H1 (cell line): ENCODE data around the gene LTBP1. TPM values are rescaled to one million over a fixed set of nuclear protein-coding genes. Genes with fewer than 3 reads are reported as not detected.

ENCODE experiments used
- CTCF ChIA-PET: fragments of 300-600 bp; sonication (Branson Sonifier 250); formaldehyde crosslinking; loops from one replicate; lab custom pipeline; 2021; ENCODE audit not compliant: partially characterized antibody; lab: Charles Lee
- POLR2A ChIA-PET: fragments of 300-600 bp; sonication (Branson Sonifier 250); formaldehyde crosslinking; loops from one replicate; lab custom pipeline; 2021; ENCODE audit warnings: inconsistent platforms; ENCODE audit not compliant: partially characterized antibody; lab: Charles Lee
- DNase-seq, 2 experiments: peaks; one replicate each; pipeline versions ENCODE4 v3.0.0 to v3.0.0-alpha.2; 2010 to 2022; ENCODE audit warnings: low spot score in 2 of 2, low read depth in 1 of 2, mixed read lengths in 1 of 2
- FAIRE-seq: peaks from 2 replicates; lab custom pipeline; 2011; peaks lifted over from hg19 to GRCh38; lab: Jason Lieb, UNC
- H2AFZ ChIP-seq: 2 replicates; pipeline ENCODE4 v1.8.1; 2012; ENCODE audit warnings: low read length, inconsistent platforms
- H2AK5ac ChIP-seq: 2 replicates; pipeline ENCODE4 v1.6.1; 2013; ENCODE audit warnings: low read depth, low read length
- H2BK120ac ChIP-seq: replicated peaks from 2 replicates; pipeline ENCODE3; 2013; ENCODE audit warnings: low read depth, low read length, inconsistent platforms
- H2BK12ac ChIP-seq: 2 replicates; pipeline ENCODE4 v1.6.1; 2013; ENCODE audit warnings: low read depth, low read length
- H2BK15ac ChIP-seq: 2 replicates; pipeline ENCODE4 v1.6.1; 2013; ENCODE audit warnings: low read length
- H2BK20ac ChIP-seq: 2 replicates; pipeline ENCODE4 v1.6.1; 2013; ENCODE audit warnings: low read length
- H2BK5ac ChIP-seq: 2 replicates; pipeline ENCODE4 v1.6.1; 2013; ENCODE audit warnings: low read depth, low read length
- H3K14ac ChIP-seq: 2 replicates; pipeline ENCODE4 v1.6.1; 2013; ENCODE audit warnings: inconsistent platforms; ENCODE audit not compliant: insufficient read length
- H3K18ac ChIP-seq: 2 replicates; pipeline ENCODE4 v1.6.1; 2013; ENCODE audit warnings: low read length; ENCODE audit errors: extremely low read depth
- H3K23ac ChIP-seq: 2 replicates; pipeline ENCODE4 v1.6.1; 2013; ENCODE audit warnings: inconsistent platforms; ENCODE audit not compliant: insufficient read length
- H3K23me2 ChIP-seq: 2 replicates; pipeline ENCODE4 v1.6.1; 2013; ENCODE audit warnings: low read depth, low read length
- H3K27ac ChIP-seq: 2 replicates; pipeline ENCODE4 v1.6.1; 2011; ENCODE audit warnings: low read depth, low read length, inconsistent platforms
- H3K27me3 ChIP-seq, 4 experiments: replicated peaks in 1 of 4; 1 replicate in 1 of 4; 2 replicates in 3 of 4; pipeline versions ENCODE4 v1.6.1 to v1.8.1; 2011 to 2013; ENCODE audit warnings: low read length in 3 of 4, mild to moderate bottlenecking in 3 of 4, inconsistent platforms in 2 of 4, mixed read lengths in 2 of 4, moderate library complexity in 1 of 4; ENCODE audit not compliant: control insufficient read depth in 3 of 4, insufficient read depth in 3 of 4; ENCODE audit errors: extremely low read depth in 1 of 4
- H3K36me3 ChIP-seq, 4 experiments: 2 replicates each; pipeline versions ENCODE4 v1.6.1 to v1.8.1; 2011 to 2013; ENCODE audit warnings: mild to moderate bottlenecking in 4 of 4, low read length in 3 of 4, moderate library complexity in 2 of 4, control low read depth in 1 of 4, inconsistent platforms in 1 of 4; ENCODE audit not compliant: insufficient read depth in 4 of 4, control insufficient read depth in 2 of 4
- H3K4ac ChIP-seq: replicated peaks from 2 replicates; pipeline ENCODE3; 2013; ENCODE audit warnings: low read length, low read depth, mixed read lengths, inconsistent platforms; ENCODE audit not compliant: insufficient read length
- H3K4me1 ChIP-seq, 4 experiments: replicated peaks in 1 of 4; 1 replicate in 1 of 4; 2 replicates in 3 of 4; pipeline versions ENCODE4 v1.6.1 to v1.8.1; 2011 to 2013; ENCODE audit warnings: low read length in 3 of 4, inconsistent platforms in 2 of 4, mixed read lengths in 1 of 4; ENCODE audit not compliant: insufficient read depth in 4 of 4, control insufficient read depth in 3 of 4
- H3K4me2 ChIP-seq, 2 experiments: 2 replicates each; pipeline versions ENCODE4 v1.6.1 to v1.8.1; 2011 to 2013; ENCODE audit warnings: low read depth in 2 of 2, low read length in 2 of 2, control low read depth in 1 of 2, inconsistent platforms in 1 of 2, mild to moderate bottlenecking in 1 of 2; ENCODE audit not compliant: insufficient read depth in 1 of 2
- H3K4me3 ChIP-seq, 4 experiments: fragments of 200-600, 300-600 bp in 1 of 4; sonication (generic), shearing (Covaris generic), sonication (Bioruptor Twin) in 1 of 4; 2 replicates each; pipeline versions ENCODE4 v1.5.1 to v1.8.1; 2011 to 2016; ENCODE audit warnings: low read length in 4 of 4, low read depth in 3 of 4, control low read depth in 2 of 4, inconsistent platforms in 2 of 4, mild to moderate bottlenecking in 2 of 4, mixed read lengths in 1 of 4, moderate library complexity in 1 of 4; ENCODE audit not compliant: insufficient read depth in 2 of 4; ENCODE audit errors: extremely low read depth in 1 of 4
- H3K56ac ChIP-seq: replicated peaks from 2 replicates; pipeline ENCODE3; 2013; ENCODE audit warnings: low read depth, mild to moderate bottlenecking, mixed read lengths, low read length, inconsistent platforms; ENCODE audit not compliant: insufficient read length
- H3K79me1 ChIP-seq: 2 replicates; pipeline ENCODE4 v1.6.1; 2013; ENCODE audit warnings: low read depth, low read length, control low read depth
- H3K79me2 ChIP-seq, 2 experiments: 2 replicates each; pipeline versions ENCODE4 v1.6.1 to v1.8.1; 2012 to 2013; ENCODE audit warnings: low read length in 2 of 2, mild to moderate bottlenecking in 2 of 2, inconsistent platforms in 1 of 2; ENCODE audit not compliant: insufficient read depth in 2 of 2, control insufficient read depth in 1 of 2
- H3K9ac ChIP-seq, 4 experiments: replicated peaks in 1 of 4; 1 replicate in 1 of 4; 2 replicates in 3 of 4; pipeline versions ENCODE4 v1.6.1 to v1.8.1; 2011 to 2013; ENCODE audit warnings: low read depth in 3 of 4, low read length in 3 of 4, control low read depth in 2 of 4, mild to moderate bottlenecking in 2 of 4, moderate library complexity in 2 of 4, inconsistent platforms in 1 of 4; ENCODE audit errors: extremely low read depth in 1 of 4
- H3K9me3 ChIP-seq, 2 experiments: 2 replicates each; pipeline versions ENCODE4 v1.6.1 to v1.8.1; 2012 to 2013; ENCODE audit warnings: mild to moderate bottlenecking in 2 of 2, moderate library complexity in 2 of 2, control low read depth in 1 of 2, inconsistent platforms in 1 of 2, low read depth in 1 of 2, low read length in 1 of 2, mixed read lengths in 1 of 2; ENCODE audit not compliant: insufficient read depth in 2 of 2
- H4K20me1 ChIP-seq, 2 experiments: replicated peaks in 1 of 2; 2 replicates each; pipeline versions ENCODE3 to v1.8.1; 2011 to 2013; ENCODE audit warnings: inconsistent platforms in 2 of 2, low read length in 2 of 2, mild to moderate bottlenecking in 1 of 2; ENCODE audit not compliant: insufficient read depth in 2 of 2, control insufficient read depth in 1 of 2
- H4K5ac ChIP-seq: 2 replicates; pipeline ENCODE4 v1.6.1; 2013; ENCODE audit warnings: low read length, low read depth, mixed read lengths, inconsistent platforms; ENCODE audit not compliant: insufficient read length
- H4K8ac ChIP-seq: 2 replicates; pipeline ENCODE4 v1.8.0; 2013; ENCODE audit warnings: mild to moderate bottlenecking, moderate library complexity, low read length, inconsistent platforms; ENCODE audit not compliant: insufficient read depth; ENCODE audit errors: extremely low read depth
- H4K91ac ChIP-seq: replicated peaks from 2 replicates; pipeline ENCODE3; 2013; ENCODE audit warnings: low read length, mixed read lengths, inconsistent platforms; ENCODE audit not compliant: insufficient read length
- CBX8 ChIP-seq: fragments of 300-800, 300-1000 bp; sonication (generic); IDR thresholded peaks from 2 replicates; pipeline ENCODE4 v1.7.1; 2016; ENCODE audit warnings: low read depth, low read length, borderline replicate concordance
- CHD2 ChIP-seq: IDR thresholded peaks from 2 replicates; pipeline ENCODE4 v1.6.1; 2012; ENCODE audit warnings: low read length, improper control_type of control experiment
- EP300 ChIP-seq, 2 experiments: IDR thresholded peaks; 1 replicate in 1 of 2; 2 replicates in 1 of 2; pipeline ENCODE4 v1.6.1; 2011 to 2012; ENCODE audit warnings: low read depth in 2 of 2, low read length in 2 of 2, mild to moderate bottlenecking in 2 of 2, borderline replicate concordance in 1 of 2, inconsistent platforms in 1 of 2, moderate library complexity in 1 of 2
- FOSL1 ChIP-seq: IDR thresholded peaks from 2 replicates; pipeline ENCODE4 v1.6.1; 2011; ENCODE audit warnings: mild to moderate bottlenecking, low read depth, low read length, moderate library complexity; ENCODE audit not compliant: insufficient read depth
- GABPA ChIP-seq: IDR thresholded peaks from 2 replicates; pipeline ENCODE4 v1.6.1; 2011; ENCODE audit warnings: mild to moderate bottlenecking, low read length, moderate library complexity, borderline replicate concordance; ENCODE audit not compliant: insufficient read depth
- KDM5A ChIP-seq: fragments of 200-600 bp; IDR thresholded peaks from 2 replicates; pipeline ENCODE4 v1.7.1; 2012; ENCODE audit warnings: mild to moderate bottlenecking, low read length, inconsistent platforms, mixed read lengths
- MAX ChIP-seq: IDR thresholded peaks from 2 replicates; pipeline ENCODE4 v1.6.1; 2012; ENCODE audit warnings: inconsistent platforms
- NRF1 ChIP-seq: IDR thresholded peaks from 2 replicates; pipeline ENCODE4 v1.6.1; 2011; ENCODE audit warnings: mild to moderate bottlenecking, low read depth, low read length, improper control_type of control experiment
- SIN3A ChIP-seq, 2 experiments: IDR thresholded peaks in 1 of 2; conservative IDR thresholded peaks in 1 of 2; 2 replicates each; pipeline ENCODE4 v1.6.1; 2011 to 2012; ENCODE audit warnings: low read length in 2 of 2, improper control_type of control experiment in 1 of 2, low read depth in 1 of 2, mild to moderate bottlenecking in 1 of 2
- SUZ12 ChIP-seq: fragments of 200-600 bp; sonication (generic); IDR thresholded peaks from 2 replicates; pipeline ENCODE4 v1.6.1; 2012; ENCODE audit warnings: mild to moderate bottlenecking, inconsistent platforms, low read length, moderate library complexity, mixed read lengths
- TAF7 ChIP-seq: optimal IDR thresholded peaks from 2 replicates; pipeline ENCODE3; 2011; ENCODE audit warnings: low read depth, mild to moderate bottlenecking, inconsistent platforms, low read length, moderate library complexity, borderline replicate concordance
- USF2 ChIP-seq: IDR thresholded peaks from 2 replicates; pipeline ENCODE4 v1.6.1; 2011; ENCODE audit warnings: low read length, improper control_type of control experiment
- WGBS, 2 experiments: shearing (Covaris generic) in 1 of 2; methylation state at CpG; one replicate each; pipeline versions ENCODE4 v1.1.6 to v1.1.7; 2013 to 2015; ENCODE audit warnings: low lambda C conversion rate in 2 of 2, mixed read lengths in 2 of 2, inconsistent platforms in 1 of 2, low coverage in 1 of 2, missing lambda C conversion rate in 1 of 2; ENCODE audit not compliant: insufficient replicate concordance in 2 of 2, insufficient coverage in 1 of 2, insufficient read length in 1 of 2; ENCODE audit errors: extremely low coverage in 1 of 2, missing lambda C conversion rate in 1 of 2; 5-methylcytosine and 5-hydroxymethylcytosine counted together
- polyA plus RNA-seq, 7 experiments: library from polyadenylated mRNA; depleted of rRNA in 3 of 7; stranded (reverse) in 5 of 7; unstranded in 2 of 7; fragments of >200 nt in 5 of 7; fragments of 200-250 nt in 2 of 7; gene quantifications; 1 replicate in 5 of 7; 2 replicates in 1 of 7; 4 replicates in 1 of 7; pipeline versions ENCODE4 v1.2.1 to v1.2.3, GENCODE V29; 2011 to 2013; ENCODE audit warnings: missing spikeins in 2 of 7, mixed read lengths in 2 of 7
- total RNA-seq: library from RNA; stranded (reverse); fragmentation: NEBNext Ultra II Directional; extraction: Animal tissue kit (Norgen Biotek cat#: 25700); gene quantifications from 2 replicates; pipeline ENCODE4 v1.2.1, GENCODE V29; 2021

LTBP1 gene
- total and polyA plus RNA-seq, 2 of the 8 experiments (the other 6 are each of a cell fraction or from before 2014, with no cell fraction given): 15.4 to 24.7 TPM

GRCh38 chr2:33219114-33219513 lies 272.4 kb downstream of the LTBP1 start:
- 89% methylated on average over 4 of the region's 4 CpGs; no CpG with 5 or more reads in 1 of the 2 experiments for WGBS, 2 experiments
- H2BK5ac ChIP-seq: no peak overlapping the region
- H3K4me2 ChIP-seq: no peak overlapping the region
- TF ChIP-seq EP300 (IDR thresholded peaks at IDR 0.05; ENCODE audit: borderline replicate concordance in 1 of 2, low read depth in 2 of 2, low read length in 2 of 2): no peak
- TF ChIP-seq TAF7: no peak
- no peak for TF ChIP-seq NRF1
- no peak for TF ChIP-seq CHD2
- no peak for TF ChIP-seq CBX8
- TF ChIP-seq SIN3A (conservative IDR thresholded peaks at IDR 0.05 in 1 of 2, IDR thresholded peaks at IDR 0.05 in 1 of 2; ENCODE audit: low read depth in 1 of 2, low read length in 2 of 2): no peak
- no peak for TF ChIP-seq KDM5A
- TF ChIP-seq SUZ12: no peak
- TF ChIP-seq USF2: no peak
- no peak for TF ChIP-seq FOSL1
- no peak for TF ChIP-seq MAX
- no peak for TF ChIP-seq GABPA
- no peak overlapping the region for H2BK12ac ChIP-seq
- POLR2A ChIA-PET: no interaction called here
- H3K4me1 ChIP-seq: peaks cover 0 to 2% (median 0%) of the 10 kb centered on the region in 4 experiments; a peak in 2 of 7 replicates
- no peak overlapping the region for H3K56ac ChIP-seq
- H3K36me3 ChIP-seq: no peaks in the 10 kb centered on the region
- H4K91ac ChIP-seq: no peak overlapping the region
- CTCF ChIA-PET: no interaction called here
- no peak overlapping the region for H3K27ac ChIP-seq
- no peaks in the 10 kb centered on the region for H3K79me1 ChIP-seq
- H2AK5ac ChIP-seq: no peak overlapping the region
- no peak overlapping the region for H2BK20ac ChIP-seq
- no peak overlapping the region for H2AFZ ChIP-seq
- H4K20me1 ChIP-seq: no peaks in the 10 kb centered on the region
- no peak overlapping the region for H3K18ac ChIP-seq
- no peaks in the 10 kb centered on the region for H3K79me2 ChIP-seq
- H3K9ac ChIP-seq: no peak overlapping the region
- no peaks in the 10 kb centered on the region for H3K9me3 ChIP-seq
- no peak overlapping the region for H3K23ac ChIP-seq
- H3K23me2 ChIP-seq: no peaks in the 10 kb centered on the region
- no peak overlapping the region for H4K5ac ChIP-seq
- no peak overlapping the region for H3K4me3 ChIP-seq
- no peaks in the 10 kb centered on the region for H3K27me3 ChIP-seq
- no peak overlapping the region for H2BK120ac ChIP-seq
- no peak overlapping the region for H3K14ac ChIP-seq
- no peak overlapping the region for H3K4ac ChIP-seq
- FAIRE-seq (no peak), DNase-seq (no peak)
- H4K8ac ChIP-seq: no peak overlapping the region
- H2BK15ac ChIP-seq: no peak overlapping the region
